Tongue (tissue), 2 donors: ENCODE data around the gene PEAR1. TPM values are rescaled to one million over a fixed set of nuclear protein-coding genes. Genes with fewer than 3 reads are reported as not detected.

Source experiments
- small RNA-seq: library from RNA; depleted of rRNA; stranded (forward); fragments of <200 nt; gene quantifications from one replicate; pipeline ENCODE3, GENCODE V24; 2014; ENCODE audit warnings: low replicate concordance
- total RNA-seq: library from RNA; depleted of rRNA; stranded (reverse); fragments of >200 nt; gene quantifications from one replicate; pipeline ENCODE4 v1.2.3, GENCODE V29; 2014

PEAR1 gene
- total RNA-seq, 1 donor from 2014 or later = 13.6 TPM

Small RNA genes lying within 50 kb of the gene (small RNA-seq; reads per million reads assigned to genes)
- not detected for gene MIR765

Other genes starting within 250 kb of the PEAR1 start
- gene NES, start 216.3 kb upstream of the PEAR1 start, total RNA-seq = 216 TPM
- gene CRABP2, start 188.1 kb upstream of the PEAR1 start, total RNA-seq = 53.1 TPM
- gene METTL25B, start 165.2 kb upstream of the PEAR1 start, total RNA-seq = 7.0 TPM
- 7.8 TPM for gene ISG20L2, start 165.0 kb upstream of the PEAR1 start, total RNA-seq
- gene MRPL24, start 152.6 kb upstream of the PEAR1 start, total RNA-seq = 35.0 TPM
- gene HDGF, start 142.0 kb upstream of the PEAR1 start, total RNA-seq = 130 TPM
- gene PRCC, start 126.2 kb upstream of the PEAR1 start, total RNA-seq = 23.3 TPM
- gene SH2D2A, start 76.9 kb upstream of the PEAR1 start, total RNA-seq = not detected
- gene INSRR, start 34.6 kb upstream of the PEAR1 start, total RNA-seq = 0.21 TPM
- gene NTRK1, start 32.9 kb upstream of the PEAR1 start, total RNA-seq = 0.82 TPM
- gene LRRC71, start 26.9 kb downstream of the PEAR1 start, total RNA-seq = not detected
- gene ARHGEF11, start 152.0 kb downstream of the PEAR1 start, total RNA-seq = 27.7 TPM
- not detected for gene ETV3L, start 206.1 kb downstream of the PEAR1 start, total RNA-seq
- 28.8 TPM for gene ETV3, start 244.7 kb downstream of the PEAR1 start, total RNA-seq